Hematopoietic multipotent progenitor cell treated with erythropoietin and hydrocortisone succinate and interleukin-3 and kit ligand, for 4 days (in vitro differentiated cells): ENCODE data around the gene ENTHD1.

Source experiments
- DNase-seq: peaks from one replicate; pipeline ENCODE4 v3.0.0-alpha.2; 2015

ENTHD1 gene

DNA sequence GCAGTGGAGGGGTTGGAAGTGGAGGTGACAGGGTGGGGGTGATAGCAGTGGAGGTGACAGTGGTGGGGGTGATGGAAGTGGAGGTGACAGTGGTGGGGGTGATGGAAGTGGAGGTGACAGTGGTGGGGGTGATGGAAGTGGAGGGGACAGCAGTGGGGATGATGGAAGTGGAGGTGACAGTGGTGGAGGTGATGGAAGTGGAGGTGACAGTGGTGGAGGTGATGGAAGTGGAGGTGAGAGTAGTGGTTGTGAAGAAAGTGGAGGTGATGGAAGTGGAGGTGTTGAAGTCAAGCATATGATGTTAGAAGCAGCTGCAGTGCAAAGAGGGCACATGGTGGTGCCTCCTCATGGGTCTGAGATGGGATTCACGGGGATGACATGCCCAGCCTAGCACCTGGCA lies 181.5 kb downstream of the ENTHD1 start:
- no peak for DNase-seq

DNA sequence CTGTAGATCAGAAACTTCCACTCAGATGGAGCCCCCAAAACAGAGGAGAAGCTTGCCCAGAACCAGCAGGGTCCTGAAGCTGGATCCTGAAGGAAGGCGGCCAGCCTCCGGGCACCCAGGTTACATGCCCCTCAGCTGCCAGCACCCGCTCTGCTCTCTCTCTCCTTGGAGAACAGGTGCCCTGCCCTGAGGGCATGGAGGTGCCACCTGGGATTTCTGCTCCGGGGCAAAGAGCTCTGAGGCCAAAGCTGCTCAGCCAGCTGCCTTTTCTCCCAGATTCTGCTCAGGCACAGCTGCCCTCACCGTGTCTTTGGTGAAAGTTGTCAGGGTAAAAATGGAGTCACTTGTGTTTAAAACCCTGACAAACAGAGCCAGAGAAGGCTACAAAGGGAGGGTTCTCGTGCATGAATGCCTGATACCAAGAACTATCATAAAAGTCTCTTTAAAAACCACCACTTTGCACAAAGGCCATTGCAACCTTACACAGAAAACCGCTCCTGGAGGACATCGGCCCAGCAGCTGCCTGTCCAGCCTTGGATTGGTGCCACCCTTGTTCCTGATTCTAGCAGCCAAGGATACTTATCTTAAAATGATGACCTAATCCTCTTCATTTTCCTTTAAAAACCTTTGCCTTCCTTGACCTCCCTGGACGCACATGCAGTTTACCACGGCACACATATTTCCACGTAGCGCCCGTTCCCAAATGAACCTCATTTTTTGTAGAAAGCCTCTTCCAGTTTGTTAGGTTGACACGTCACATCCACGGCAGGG lies 183.0 kb downstream of the ENTHD1 start:
- no peak for DNase-seq

DNA sequence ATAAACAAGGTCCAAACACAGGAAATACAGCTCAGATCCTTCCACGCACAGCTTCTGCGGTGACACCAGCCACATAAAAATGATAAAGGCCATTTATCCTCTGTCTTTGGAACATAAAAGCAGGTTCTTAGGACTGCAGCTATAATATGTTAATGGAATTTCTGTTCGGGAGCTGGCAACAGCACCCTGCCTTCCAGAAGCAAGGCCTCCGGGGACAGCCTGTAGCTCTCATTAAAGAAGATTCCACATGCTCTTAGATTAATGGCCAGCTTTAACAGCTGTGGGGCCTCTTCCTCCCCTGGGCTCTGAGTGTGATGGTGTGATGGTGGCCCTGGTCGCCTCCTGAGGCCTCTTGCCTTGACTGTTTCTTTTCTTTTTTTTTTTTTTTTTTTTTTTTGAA lies 185.7 kb downstream of the ENTHD1 start:
- DNase-seq = no peak

DNA sequence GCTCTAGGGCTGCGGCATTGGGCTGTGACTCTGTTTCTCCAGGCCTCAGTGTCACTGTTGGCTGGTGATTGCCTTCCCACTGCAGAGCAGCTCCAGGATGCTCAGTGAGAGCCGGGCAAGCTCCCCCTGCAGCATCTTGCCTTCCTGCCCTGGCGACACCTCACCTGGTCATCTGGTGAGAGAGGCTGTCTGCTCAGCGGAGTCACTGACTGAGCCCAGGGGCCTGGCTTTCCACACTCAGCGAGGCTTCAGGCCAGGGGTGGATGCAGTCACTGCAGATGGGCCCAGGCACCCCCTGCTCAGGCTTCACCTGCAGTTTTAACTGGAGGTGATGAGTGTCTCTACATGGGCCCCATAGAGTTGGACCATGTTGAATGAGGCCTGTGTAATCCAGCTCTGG lies 186.2 kb downstream of the ENTHD1 start:
- no peak for DNase-seq

DNA sequence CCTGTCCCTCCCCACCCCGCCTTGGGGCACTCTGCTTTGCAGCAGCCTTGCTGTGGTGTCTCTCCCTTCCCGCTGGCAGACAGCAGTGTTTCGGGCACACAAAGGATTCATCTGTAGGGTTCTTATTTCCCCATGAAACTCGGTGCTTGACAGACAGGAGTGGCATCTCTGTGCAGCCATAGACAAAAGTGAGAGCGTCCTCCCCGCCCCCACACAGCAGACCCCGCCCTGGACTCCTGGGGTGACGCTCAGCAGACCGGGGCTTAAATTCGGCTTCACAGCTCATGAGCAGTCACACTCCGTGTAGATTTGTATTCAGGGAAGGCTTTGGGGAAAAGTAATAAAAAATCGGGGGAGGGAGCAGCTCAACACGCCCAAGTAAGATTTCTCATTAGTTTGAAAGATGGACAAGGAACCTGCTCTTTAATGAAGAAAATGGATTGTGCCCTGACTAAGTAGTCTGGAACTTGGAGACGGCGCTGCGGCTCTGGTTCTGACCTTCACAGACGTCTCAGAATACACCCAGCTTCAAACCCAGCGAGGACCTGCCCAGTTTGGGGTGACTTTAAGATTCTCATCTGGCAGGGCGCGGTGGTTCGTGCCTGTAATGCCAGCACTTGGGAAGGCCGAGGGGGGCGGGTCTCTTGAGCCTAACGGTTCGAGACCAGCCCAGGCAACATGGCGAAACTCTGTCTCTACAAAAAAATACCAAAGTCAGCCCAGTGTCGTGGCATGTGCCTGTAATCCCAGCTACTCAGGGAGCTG lies 187.0 kb downstream of the ENTHD1 start:
- no peak for DNase-seq

DNA sequence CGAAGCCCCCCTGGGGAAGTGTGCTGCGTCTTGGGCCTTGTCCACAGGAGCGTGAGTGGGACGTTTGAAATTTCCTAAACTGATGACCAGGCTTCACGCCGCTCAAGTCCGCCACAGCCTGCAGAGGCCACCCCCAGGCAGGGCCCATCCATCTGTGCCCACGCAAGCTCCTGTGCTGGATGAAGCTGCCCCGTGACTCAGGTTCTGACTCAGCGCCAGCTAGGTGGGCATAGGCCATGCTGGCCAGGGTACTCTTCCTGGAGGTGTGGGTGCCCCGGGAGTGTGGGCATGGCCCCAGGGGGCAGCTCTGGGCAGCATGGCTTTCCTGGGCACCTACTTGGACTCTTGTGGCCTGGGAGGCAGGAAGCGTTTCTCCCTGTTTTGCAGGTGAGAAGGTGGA lies 188.2 kb downstream of the ENTHD1 start:
- no peak for DNase-seq

DNA sequence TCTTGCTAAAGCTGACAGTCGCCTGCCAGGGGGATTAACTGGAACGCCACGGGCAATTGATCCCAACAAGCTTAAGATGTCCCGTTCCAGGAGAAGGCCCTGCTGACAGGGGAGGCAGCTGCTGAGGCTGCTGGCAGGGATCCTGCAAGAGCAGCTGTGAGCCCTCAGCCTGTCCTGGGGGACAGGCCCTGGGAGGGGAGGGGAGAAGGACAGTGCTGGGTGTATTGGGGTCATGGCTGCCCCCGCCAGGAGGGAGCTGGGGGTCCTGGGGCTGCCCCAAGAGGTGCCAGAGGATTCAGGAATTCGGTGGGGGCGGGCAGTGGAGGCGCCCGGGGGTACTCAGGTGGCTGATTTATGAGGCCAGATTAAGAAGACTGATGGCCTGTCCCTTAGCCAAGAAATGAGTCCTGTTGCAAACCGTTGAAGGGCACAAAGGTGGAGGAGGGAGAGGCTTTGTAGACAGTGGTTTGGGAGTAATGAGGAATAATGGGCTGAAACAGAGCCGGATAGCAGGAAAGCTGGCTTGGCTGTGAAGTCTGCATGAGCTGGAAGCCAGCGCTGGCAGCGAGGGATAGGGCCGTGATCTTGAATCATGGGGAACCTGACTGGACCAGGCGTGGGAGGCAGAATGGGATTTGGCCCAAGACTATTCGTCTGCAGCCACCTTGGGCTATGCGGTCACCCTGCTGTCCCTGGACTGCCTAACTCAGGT lies 189.5 kb downstream of the ENTHD1 start:
- no peak for DNase-seq

DNA sequence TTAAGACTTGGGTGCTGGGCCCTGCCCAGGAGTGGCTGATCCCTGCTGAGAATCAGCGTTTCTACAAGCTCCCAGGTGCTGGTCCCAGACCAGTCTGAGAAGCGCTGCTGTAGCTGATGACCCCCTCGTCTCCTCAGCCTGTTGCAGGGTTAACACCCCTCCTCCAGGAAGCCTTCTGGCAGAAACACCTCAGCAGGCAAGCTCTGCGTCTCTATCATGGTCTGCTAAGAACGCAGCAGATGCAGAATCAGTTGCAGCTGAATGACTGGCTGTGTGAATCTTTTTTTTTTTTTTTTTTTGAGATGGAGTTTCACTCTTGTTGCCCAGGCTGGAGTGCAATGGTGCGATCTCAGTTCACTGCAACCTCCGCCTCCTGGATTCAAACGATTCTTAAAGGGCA lies 190.5 kb downstream of the ENTHD1 start:
- DNase-seq = no peak

DNA sequence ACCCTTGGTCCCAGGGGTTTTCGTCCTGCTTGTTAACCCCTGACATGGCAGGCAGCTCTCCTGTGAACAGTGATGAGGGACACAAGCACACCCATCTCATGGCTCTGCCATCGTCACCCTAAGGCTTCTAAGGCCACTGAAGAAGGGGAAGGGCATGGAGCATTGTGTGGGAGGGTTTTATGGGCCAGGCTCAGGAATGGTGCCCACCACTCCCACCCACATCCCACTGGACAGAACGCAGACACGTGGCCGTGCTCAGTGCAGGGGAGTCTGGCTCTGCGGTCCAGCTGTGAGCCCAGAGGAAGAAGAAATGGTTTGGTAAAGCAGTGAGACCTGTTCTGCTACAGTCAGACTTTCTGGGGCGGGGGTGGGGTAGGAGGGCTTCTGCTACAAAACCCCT lies 193.0 kb downstream of the ENTHD1 start:
- DNase-seq = no peak

DNA sequence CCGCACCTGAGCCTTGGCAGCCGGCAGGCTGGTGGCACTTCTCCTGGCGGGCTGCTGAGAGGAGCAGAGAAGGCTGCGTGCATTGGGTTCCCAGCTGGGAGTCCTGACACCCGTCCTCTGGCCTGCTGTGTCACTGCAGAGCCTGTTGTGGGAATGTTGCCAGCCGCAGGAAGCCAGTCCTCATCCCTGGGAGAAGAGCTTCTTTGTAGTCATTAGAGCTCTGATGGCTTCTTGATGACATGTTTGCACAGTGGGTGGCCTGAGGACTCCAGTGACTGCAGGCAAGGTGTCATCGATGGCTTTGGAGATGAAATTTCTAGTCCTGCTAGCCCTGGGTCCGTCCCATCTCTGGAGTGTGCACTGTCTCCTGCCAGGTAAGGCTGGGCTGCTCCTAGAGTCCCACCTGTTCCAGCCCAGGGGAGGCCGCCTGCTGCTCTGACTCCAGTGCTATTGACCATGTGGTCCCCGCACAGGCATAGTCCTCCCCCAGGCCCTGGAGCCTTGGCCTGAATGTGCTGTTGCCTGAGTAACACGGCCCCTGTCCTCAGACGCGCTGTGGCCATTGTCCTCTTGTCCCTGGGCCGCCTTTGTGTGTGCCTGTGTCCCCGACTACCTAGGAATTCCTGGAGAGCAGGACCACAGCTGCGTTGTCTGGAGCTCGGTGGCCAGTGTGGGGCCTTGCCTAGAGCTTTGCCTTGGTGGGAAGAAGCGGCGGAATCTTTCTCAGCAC lies 193.8 kb downstream of the ENTHD1 start:
- DNase-seq = no peak

DNA sequence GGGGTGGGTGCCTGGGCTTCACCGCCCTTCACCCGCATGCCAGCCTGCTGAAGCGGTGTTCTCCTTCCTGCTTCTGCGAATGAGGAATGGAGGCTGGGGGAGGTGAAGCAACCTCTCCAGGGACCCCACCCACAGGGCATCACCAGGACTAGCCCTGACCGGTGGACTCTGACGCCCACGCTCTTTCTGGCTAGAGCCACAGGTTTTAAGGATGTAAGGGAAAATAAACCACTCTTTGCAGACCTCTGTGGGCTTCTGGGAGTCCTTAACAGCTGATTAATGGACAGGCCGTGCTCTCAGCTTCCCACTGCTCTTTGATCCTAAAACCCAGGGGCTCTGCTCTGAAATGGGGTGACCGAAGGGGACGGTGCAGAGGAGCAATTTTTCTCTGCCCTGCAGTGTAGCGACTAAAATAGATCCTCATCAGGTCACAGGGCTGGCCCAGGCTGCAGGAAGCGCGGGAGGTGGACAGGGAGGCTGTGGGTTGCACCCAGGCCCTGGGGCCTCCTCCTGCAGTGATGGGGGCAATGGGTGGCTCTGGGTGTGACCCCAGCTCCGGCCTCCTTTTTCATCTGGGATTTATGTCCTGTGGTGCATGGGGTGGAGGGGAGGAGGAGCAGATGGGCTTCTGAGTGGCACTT lies 195.7 kb downstream of the ENTHD1 start:
- DNase-seq = no peak

DNA sequence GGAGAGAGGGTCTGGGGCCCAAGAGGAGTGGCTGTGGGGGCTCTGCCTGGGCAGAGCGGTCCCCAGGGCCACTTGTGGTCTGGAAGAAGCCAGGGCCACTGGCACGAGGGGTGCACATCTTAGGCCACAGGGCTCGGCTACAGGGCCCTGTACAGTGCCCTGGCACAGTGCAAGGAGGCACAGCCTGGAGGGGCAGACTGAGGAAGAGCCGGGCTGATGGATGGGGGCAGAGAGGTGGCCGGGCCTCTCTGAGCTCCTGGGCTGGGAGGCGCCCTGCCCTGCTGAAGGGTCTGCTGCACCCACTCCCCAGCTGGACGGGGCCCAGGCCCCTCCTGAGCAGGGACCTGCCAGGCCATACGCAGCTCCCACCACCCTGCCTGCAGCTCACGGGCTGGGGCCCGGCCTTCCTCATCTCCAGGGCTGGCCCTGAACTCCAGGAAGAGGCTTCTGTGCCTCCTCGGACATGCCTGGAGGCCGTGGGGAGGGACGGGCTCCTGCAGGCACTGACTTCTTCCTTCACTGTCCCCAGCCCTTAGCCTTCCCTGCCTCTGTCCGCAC lies 199.5 kb downstream of the ENTHD1 start:
- DNase-seq = no peak
